OCI-LY3 (cell line): ENCODE measurements around the gene FAM177B.

Source experiments
- H2AFZ ChIP-seq: fragments of 200-600, 300-600 bp; shearing (Covaris generic); 2 replicates; pipeline ENCODE4 v1.6.0; 2014; ENCODE audit warnings: antibody characterized with exemption, low read depth, low read length
- H3K27ac ChIP-seq: fragments of 200-600, 300-600 bp; sonication (generic); 2 replicates; pipeline ENCODE4 v1.5.1; 2014; ENCODE audit warnings: mild to moderate bottlenecking, low read length, moderate library complexity, mixed read lengths
- H3K27me3 ChIP-seq: fragments of 200-600, 300-600 bp; sonication (generic); 2 replicates; pipeline ENCODE4 v1.6.1; 2014; ENCODE audit warnings: low read depth, low read length, mixed read lengths
- H3K36me3 ChIP-seq: fragments of 200-600, 300-600 bp; sonication (generic); replicated peaks from 2 replicates; pipeline ENCODE3; 2014; ENCODE audit warnings: low read depth, low read length, mixed read lengths
- H3K4me1 ChIP-seq: fragments of 300-600, 200-600 bp; sonication (generic); 2 replicates; pipeline ENCODE4 v1.6.1; 2014; ENCODE audit warnings: low read length, mixed read lengths
- H3K4me2 ChIP-seq: fragments of 200-600, 300-600 bp; sonication (generic); 2 replicates; pipeline ENCODE4 v1.6.1; 2014; ENCODE audit warnings: low read length, mixed read lengths
- H3K4me3 ChIP-seq: fragments of 300-600, 200-600 bp; sonication (generic); 2 replicates; pipeline ENCODE4 v1.5.1; 2014; ENCODE audit warnings: antibody characterized with exemption, mild to moderate bottlenecking, low read length, moderate library complexity
- H3K79me2 ChIP-seq: fragments of 300-600, 200-600 bp; shearing (Covaris generic); 2 replicates; pipeline ENCODE4 v1.6.1; 2014; ENCODE audit warnings: mild to moderate bottlenecking, low read length, mixed read lengths
- H3K9ac ChIP-seq: fragments of 300-600, 200-600 bp; shearing (Covaris generic); 2 replicates; pipeline ENCODE4 v1.6.0; 2014; ENCODE audit warnings: mild to moderate bottlenecking, low read length, moderate library complexity
- H3K9me3 ChIP-seq: fragments of 200-600, 300-600 bp; shearing (Covaris generic); 2 replicates; pipeline ENCODE4 v1.6.1; 2014; ENCODE audit warnings: low read length, mixed read lengths; ENCODE audit not compliant: insufficient read depth
- H4K20me1 ChIP-seq: fragments of 200-600, 300-600 bp; sonication (generic); 2 replicates; pipeline ENCODE4 v1.6.1; 2016; ENCODE audit warnings: low read length, mixed read lengths; ENCODE audit not compliant: insufficient read depth
- EZH2phosphoT487 ChIP-seq: fragments of 200-600 bp; shearing (Covaris generic); IDR thresholded peaks from 2 replicates; pipeline ENCODE4 v1.6.1; 2018; ENCODE audit warnings: antibody characterized with exemption, mixed run types, low read depth
- TF ChIP-seq, protein P1 (sequence below): fragments of 200-600, 300-600 bp; sonication (generic); IDR thresholded peaks from 2 replicates; pipeline ENCODE4 v1.5.1; 2014; ENCODE audit warnings: antibody characterized with exemption, low read length, low read depth

Gene FAM177B

GRCh38 chr1:222798975-222799374 lies 62.0 kb downstream of the FAM177B start:
- TF ChIP-seq EZH2phosphoT487 = no peak
- TF ChIP-seq, protein P1, sequence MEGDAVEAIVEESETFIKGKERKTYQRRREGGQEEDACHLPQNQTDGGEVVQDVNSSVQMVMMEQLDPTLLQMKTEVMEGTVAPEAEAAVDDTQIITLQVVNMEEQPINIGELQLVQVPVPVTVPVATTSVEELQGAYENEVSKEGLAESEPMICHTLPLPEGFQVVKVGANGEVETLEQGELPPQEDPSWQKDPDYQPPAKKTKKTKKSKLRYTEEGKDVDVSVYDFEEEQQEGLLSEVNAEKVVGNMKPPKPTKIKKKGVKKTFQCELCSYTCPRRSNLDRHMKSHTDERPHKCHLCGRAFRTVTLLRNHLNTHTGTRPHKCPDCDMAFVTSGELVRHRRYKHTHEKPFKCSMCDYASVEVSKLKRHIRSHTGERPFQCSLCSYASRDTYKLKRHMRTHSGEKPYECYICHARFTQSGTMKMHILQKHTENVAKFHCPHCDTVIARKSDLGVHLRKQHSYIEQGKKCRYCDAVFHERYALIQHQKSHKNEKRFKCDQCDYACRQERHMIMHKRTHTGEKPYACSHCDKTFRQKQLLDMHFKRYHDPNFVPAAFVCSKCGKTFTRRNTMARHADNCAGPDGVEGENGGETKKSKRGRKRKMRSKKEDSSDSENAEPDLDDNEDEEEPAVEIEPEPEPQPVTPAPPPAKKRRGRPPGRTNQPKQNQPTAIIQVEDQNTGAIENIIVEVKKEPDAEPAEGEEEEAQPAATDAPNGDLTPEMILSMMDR = no peak
- no peaks in the 10 kb centered on the region for H3K36me3 ChIP-seq
- H3K4me3 ChIP-seq = no peak overlapping the region
- peaks cover 39% of the 10 kb centered on the region for H3K27me3 ChIP-seq
- no peaks in the 10 kb centered on the region for H3K9me3 ChIP-seq
- no peak overlapping the region for H2AFZ ChIP-seq
- no peak overlapping the region for H3K4me2 ChIP-seq
- no peaks in the 10 kb centered on the region for H4K20me1 ChIP-seq
- H3K9ac ChIP-seq = no peak overlapping the region
- H3K4me1 ChIP-seq = no peaks in the 10 kb centered on the region
- H3K79me2 ChIP-seq = no peaks in the 10 kb centered on the region
- no peak overlapping the region for H3K27ac ChIP-seq
